Measurements from ENCODE around the gene MGAT4A.
"Not testable (repeated sequence)": the region's sequence is repeated elsewhere in the genome, so short reads cannot be mapped to it uniquely, and the experiment has no call there.

GRCh38 chr2:98752711-98753110, 21.8 kb upstream of the MGAT4A start:
- not testable (repeated sequence) for TF ChIP-seq CTCF (IDR thresholded peaks at IDR 0.05 in 4 of 5, conservative IDR thresholded peaks at IDR 0.05 in 1 of 5); POLR2A (IDR thresholded peaks at IDR 0.05)

Measured in gastrocnemius medialis (tissue), 4 donors.